HCT116 (cell line): Measurements from ENCODE around the gene RNF39. TPM values are rescaled to one million over a fixed set of nuclear protein-coding genes. Genes with fewer than 3 reads are reported as not detected.
"Not testable (repeated sequence)": the region's sequence is repeated elsewhere in the genome, so short reads cannot be mapped to it uniquely, and the experiment has no call there.

Source experiments
- ATAC-seq: fragments of 200-7000 bp; cut with Tn5 transposase; 2 replicates; pipeline ENCODE4 v1.9.1; 2020; ENCODE audit warnings: mild to moderate bottlenecking, moderate library complexity
- BruUV-seq: library from RNA; stranded (reverse); fragments of 400-500 nt; replicated peaks from 2 replicates; lab custom pipeline; 2021; lab: Mats Ljungman, UMichigan
- CTCF ChIA-PET: fragments of 300-600 bp; sonication (Branson Sonifier 250); formaldehyde crosslinking; loops from one replicate; lab custom pipeline; 2021; ENCODE audit warnings: antibody characterized with exemption; lab: Charles Lee
- POLR2A ChIA-PET: fragments of 300-600, 350-600 bp; sonication (Branson Sonifier 250); formaldehyde crosslinking; loops from one replicate; lab custom pipeline; 2021; ENCODE audit warnings: antibody characterized with exemption; lab: Charles Lee
- RAD21 ChIA-PET, 2 experiments: fragments of 300-600 bp; sonication (Branson Sonifier 250); formaldehyde crosslinking; loops; one replicate each; lab custom pipeline; 2023; ENCODE audit warnings: low total read pairs in 2 of 2; ENCODE audit not compliant: uncharacterized antibody in 2 of 2, unreplicated experiment in 2 of 2, low non-redundant PET in 1 of 2; lab: Charles Lee
- DNase-seq: peaks from one replicate; pipeline ENCODE4 v3.0.0-alpha.2; 2010; ENCODE audit warnings: low read depth, low spot score
- H2AFZ ChIP-seq: fragments of 200-600 bp; shearing (Covaris generic), sonication (generic); 2 replicates; pipeline ENCODE4 v1.6.1; 2017; ENCODE audit warnings: low read depth, mixed run types, mixed read lengths, antibody characterized with exemption, low read length; ENCODE audit not compliant: poor library complexity, severe bottlenecking
- H3K27ac ChIP-seq: 2 replicates; pipeline ENCODE4 v1.5.1; 2012; ENCODE audit warnings: low read depth, low read length
- H3K27me3 ChIP-seq: fragments of 200-600 bp; sonication (generic); 2 replicates; pipeline ENCODE4 v1.6.1; 2016; ENCODE audit warnings: mixed run types, low read length, mixed read lengths; ENCODE audit not compliant: insufficient read depth
- H3K36me3 ChIP-seq, 2 experiments: fragments of 200-500 bp in 1 of 2; fragments of 200-600 bp in 1 of 2; sonication (Bioruptor generic) in 1 of 2; sonication (generic) in 1 of 2; 2 replicates each; pipeline versions ENCODE4 v1.5.1 to v1.6.1; 2014 to 2016; ENCODE audit warnings: low read length in 2 of 2, inconsistent platforms in 1 of 2, mixed read lengths in 1 of 2, mixed run types in 1 of 2; ENCODE audit not compliant: insufficient read depth in 2 of 2, control insufficient read depth in 1 of 2
- H3K4me1 ChIP-seq, 2 experiments: fragments of 200-600 bp in 1 of 2; sonication (generic) in 1 of 2; 2 replicates each; pipeline versions ENCODE4 v1.5.1 to v1.6.1; 2012 to 2017; ENCODE audit warnings: low read length in 2 of 2, inconsistent platforms in 1 of 2, mild to moderate bottlenecking in 1 of 2, mixed read lengths in 1 of 2, mixed run types in 1 of 2, moderate library complexity in 1 of 2; ENCODE audit not compliant: insufficient read depth in 2 of 2, control insufficient read depth in 1 of 2
- H3K4me2 ChIP-seq: fragments of 200-600 bp; sonication (generic); 2 replicates; pipeline ENCODE4 v1.6.1; 2017; ENCODE audit warnings: mixed run types, low read length, mixed read lengths
- H3K4me3 ChIP-seq, 2 experiments: fragments of 200-600 bp in 1 of 2; sonication (generic) in 1 of 2; replicated peaks in 1 of 2; 2 replicates each; pipeline ENCODE4 v1.5.1; 2011 to 2016; ENCODE audit warnings: low read length in 2 of 2, control low read depth in 1 of 2, low read depth in 1 of 2, mild to moderate bottlenecking in 1 of 2, mixed read lengths in 1 of 2, mixed run types in 1 of 2
- H3K79me2 ChIP-seq: fragments of 200-600 bp; sonication (generic); 2 replicates; pipeline ENCODE4 v1.6.1; 2017; ENCODE audit warnings: mild to moderate bottlenecking, mixed run types, low read length, moderate library complexity, mixed read lengths; ENCODE audit not compliant: insufficient read depth
- H3K9ac ChIP-seq: fragments of 200-600 bp; sonication (generic); 2 replicates; pipeline ENCODE4 v1.6.1; 2016; ENCODE audit warnings: low read length, mixed read lengths
- H3K9me2 ChIP-seq: fragments of 200-600 bp; sonication (generic), shearing (Covaris generic); 2 replicates; pipeline ENCODE4 v1.6.1; 2017; ENCODE audit warnings: mixed run types, mild to moderate bottlenecking, moderate library complexity; ENCODE audit not compliant: insufficient read depth
- H3K9me3 ChIP-seq, 2 experiments: fragments of 200-500 bp in 1 of 2; fragments of 200-600 bp in 1 of 2; sonication (Bioruptor generic) in 1 of 2; sonication (generic) in 1 of 2; 2 replicates each; pipeline ENCODE4 v1.6.1; 2014 to 2017; ENCODE audit warnings: low read length in 2 of 2, mixed read lengths in 2 of 2, inconsistent platforms in 1 of 2, low read depth in 1 of 2, mild to moderate bottlenecking in 1 of 2, mixed run types in 1 of 2, moderate library complexity in 1 of 2; ENCODE audit not compliant: control insufficient read depth in 1 of 2, insufficient read depth in 1 of 2
- H4K20me1 ChIP-seq: fragments of 200-600 bp; sonication (generic), shearing (Covaris generic); 2 replicates; pipeline ENCODE4 v1.6.1; 2017; ENCODE audit warnings: mixed run types, mild to moderate bottlenecking, moderate library complexity; ENCODE audit not compliant: insufficient read depth
- CBX3 ChIP-seq: IDR thresholded peaks from 2 replicates; pipeline ENCODE4 v1.6.1; 2012; ENCODE audit warnings: low read depth
- CEBPB ChIP-seq: IDR thresholded peaks from 2 replicates; pipeline ENCODE4 v1.6.1; 2012; ENCODE audit warnings: low read depth
- EZH2phosphoT487 ChIP-seq: fragments of 200-600 bp; IDR thresholded peaks from 2 replicates; pipeline ENCODE4 v1.6.1; 2018; ENCODE audit warnings: antibody characterized with exemption, borderline replicate concordance
- FOSL1 ChIP-seq: IDR thresholded peaks from 2 replicates; pipeline ENCODE4 v1.6.1; 2012; ENCODE audit warnings: low read depth
- JUND ChIP-seq: IDR thresholded peaks from 2 replicates; pipeline ENCODE4 v1.6.1; 2012
- POLR2A ChIP-seq: IDR thresholded peaks from 2 replicates; pipeline ENCODE4 v1.7.0; 2011; ENCODE audit warnings: borderline replicate concordance; ENCODE audit not compliant: insufficient read depth, insufficient read length; ENCODE audit errors: extremely low read depth
- POLR2AphosphoS5 ChIP-seq: IDR thresholded peaks from 2 replicates; pipeline ENCODE4 v1.6.1; 2011; ENCODE audit warnings: mild to moderate bottlenecking, low read depth, low read length, moderate library complexity
- RAD21 ChIP-seq: IDR thresholded peaks from 2 replicates; pipeline ENCODE4 v1.6.1; 2012; ENCODE audit warnings: low read depth, mild to moderate bottlenecking
- REST ChIP-seq: IDR thresholded peaks from 2 replicates; pipeline ENCODE4 v1.6.1; 2012; ENCODE audit warnings: low read depth
- SIN3A ChIP-seq: IDR thresholded peaks from 2 replicates; pipeline ENCODE4 v1.6.1; 2012; ENCODE audit warnings: low read depth
- SP1 ChIP-seq: IDR thresholded peaks from 2 replicates; pipeline ENCODE4 v1.6.1; 2012; ENCODE audit warnings: low read depth
- YY1 ChIP-seq: IDR thresholded peaks from 2 replicates; pipeline ENCODE4 v1.6.1; 2011; ENCODE audit warnings: low read length, low read depth, moderate library complexity, mild to moderate bottlenecking; ENCODE audit not compliant: insufficient replicate concordance; ENCODE audit errors: extremely low read depth
- ZBTB33 ChIP-seq: IDR thresholded peaks from 2 replicates; pipeline ENCODE4 v1.6.1; 2011; ENCODE audit warnings: mild to moderate bottlenecking, low read length, moderate library complexity; ENCODE audit not compliant: insufficient replicate concordance; ENCODE audit errors: extremely low read depth
- ZFX ChIP-seq: fragments of 450-650 bp; IDR thresholded peaks from 2 replicates; pipeline ENCODE4 v1.6.1; 2017
- ZNF274 ChIP-seq: fragments of 200-500 bp; sonication (Bioruptor generic); IDR thresholded peaks from 2 replicates; pipeline ENCODE4 v1.6.1; 2014; ENCODE audit warnings: mild to moderate bottlenecking, low read depth, low read length, inconsistent platforms
- intact Hi-C: fragments of 100-400 bp; cut with micrococcal nuclease; formaldehyde crosslinking; loops from 2 replicates; pipeline ENCODE4 v1.10.0; 2022
- total RNA-seq: library from RNA; stranded (reverse); gene quantifications from one replicate; pipeline ENCODE4 v1.2.1, GENCODE V29; 2021; ENCODE audit not compliant: unreplicated experiment
- TF ChIP-seq, protein P1 (sequence below): IDR thresholded peaks from 2 replicates; pipeline ENCODE4 v1.6.1; 2012

The RNF39 gene
- total RNA-seq, 1 experiment from 2014 or later: 0.22 TPM

DNA sequence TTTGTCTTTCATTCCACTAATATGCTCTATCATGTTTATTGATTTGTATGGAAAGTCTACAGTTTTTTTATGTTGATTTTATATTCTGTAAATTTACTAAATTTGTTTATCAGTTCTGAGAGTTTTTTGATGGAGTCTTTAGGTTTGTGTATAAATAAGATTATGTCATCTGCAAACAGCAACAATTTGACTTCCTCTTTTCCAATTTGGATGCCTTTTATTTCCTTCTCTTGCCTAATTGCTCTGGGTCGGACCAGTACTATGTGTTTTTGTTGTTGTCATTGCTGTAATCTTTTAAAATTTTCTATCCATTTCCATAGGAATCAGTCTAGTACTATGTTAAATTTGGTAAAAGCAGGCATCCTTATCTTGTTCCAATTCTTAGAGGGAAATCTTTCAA is 46.0 kb downstream of the RNF39 start (continued):
- TF ChIP-seq YY1: no peak
- TF ChIP-seq POLR2A: no peak

GRCh38 chr6:30025186-30025585 is 50.4 kb downstream of the RNF39 start:
- H4K20me1 ChIP-seq: no peaks in the 10 kb centered on the region
- no peak overlapping the region for H3K4me3 ChIP-seq
- H3K36me3 ChIP-seq: no peaks in the 10 kb centered on the region
- H3K9ac ChIP-seq: no peak overlapping the region
- no peaks in the 10 kb centered on the region for H3K9me2 ChIP-seq
- CTCF ChIA-PET: no interaction called here
- ATAC-seq (no peak), DNase-seq (no peak)
- H3K27me3 ChIP-seq: no peaks in the 10 kb centered on the region
- no TSS peak for BruUV-seq
- TF ChIP-seq JUND: no peak
- no peak for TF ChIP-seq ZNF274
- TF ChIP-seq, protein P1, sequence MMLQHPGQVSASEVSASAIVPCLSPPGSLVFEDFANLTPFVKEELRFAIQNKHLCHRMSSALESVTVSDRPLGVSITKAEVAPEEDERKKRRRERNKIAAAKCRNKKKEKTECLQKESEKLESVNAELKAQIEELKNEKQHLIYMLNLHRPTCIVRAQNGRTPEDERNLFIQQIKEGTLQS: no peak
- no peak for TF ChIP-seq ZFX
- no peak for TF ChIP-seq CBX3
- TF ChIP-seq REST: no peak
- no peak for TF ChIP-seq CEBPB
- no peak for TF ChIP-seq SP1
- no peak for TF ChIP-seq SIN3A
- no peak for TF ChIP-seq RAD21
- no peak for TF ChIP-seq POLR2AphosphoS5
- TF ChIP-seq EZH2phosphoT487: no peak
- TF ChIP-seq ZBTB33: no peak
- no peak for TF ChIP-seq FOSL1
- H2AFZ ChIP-seq: no peak overlapping the region
- H3K79me2 ChIP-seq: no peaks in the 10 kb centered on the region
- no peak overlapping the region for H3K4me2 ChIP-seq
- H3K9me3 ChIP-seq: no peaks in the 10 kb centered on the region
- no peak overlapping the region for H3K27ac ChIP-seq
- peaks cover 0 to 5% of the 10 kb centered on the region in 2 experiments; a peak in 1 of 4 replicates for H3K4me1 ChIP-seq
- RAD21 ChIA-PET: no interaction called here
- POLR2A ChIA-PET: no interaction called here
- intact Hi-C loops: no loop called here

GRCh38 chr6:30022712-30023111 is 52.9 kb downstream of the RNF39 start:
- H3K9ac ChIP-seq, BruUV-seq, intact Hi-C loops, RAD21 ChIA-PET, H3K36me3 ChIP-seq, ATAC-seq, H2AFZ ChIP-seq, H3K9me2 ChIP-seq, H4K20me1 ChIP-seq, H3K79me2 ChIP-seq, H3K4me1 ChIP-seq, H3K4me3 ChIP-seq, CTCF ChIA-PET, H3K9me3 ChIP-seq, H3K27ac ChIP-seq, H3K27me3 ChIP-seq, H3K4me2 ChIP-seq, DNase-seq, POLR2A ChIA-PET: not testable (repeated sequence)
